Activated CD4-positive, alpha-beta T cell treated with anti-CD3 and anti-CD28 coated beads for 24 hours (primary cell): ENCODE data around the gene DIDO1.
"Not testable (repeated sequence)": the region's sequence is repeated elsewhere in the genome, so short reads cannot be mapped to it uniquely, and the experiment has no call there.

Source experiments
- DNase-seq, 2 donors: peaks; one replicate each; pipeline ENCODE4 v3.0.0-alpha.2; 2020; ENCODE audit warnings: low read depth in 2 of 2

DIDO1 gene

GRCh38 chr20:62856931-62857619, 69.2 kb downstream of the DIDO1 start:
- DNase-seq, result no peak

GRCh38 chr20:62855120-62855519, 71.2 kb downstream of the DIDO1 start:
- DNase-seq, result no peak

- no peak for DNase-seq
These were observed 72.2 kb downstream of the DIDO1 start for GRCh38 chr20:62854121-62854520.

- not testable (repeated sequence) for DNase-seq
These were observed 73.0 kb downstream of the DIDO1 start for GRCh38 chr20:62853304-62853703.

GRCh38 chr20:62852841-62853240, 73.5 kb downstream of the DIDO1 start:
- no peak for DNase-seq

GRCh38 chr20:62852196-62852595, 74.1 kb downstream of the DIDO1 start:
- DNase-seq, result no peak

- DNase-seq, result no peak
These were observed 75.9 kb downstream of the DIDO1 start for GRCh38 chr20:62850333-62850974.

- no peak for DNase-seq
These were observed 76.9 kb downstream of the DIDO1 start for GRCh38 chr20:62849431-62849830.

GRCh38 chr20:62848917-62849316, 77.4 kb downstream of the DIDO1 start:
- DNase-seq, result not testable (repeated sequence)

GRCh38 chr20:62846166-62846890, 80.0 kb downstream of the DIDO1 start:
- DNase-seq, result no peak

- no peak for DNase-seq
These were observed 80.7 kb downstream of the DIDO1 start for GRCh38 chr20:62845416-62846160.

- no peak for DNase-seq
These were observed 82.1 kb downstream of the DIDO1 start for GRCh38 chr20:62844182-62844581.

- no peak for DNase-seq
These were observed 82.6 kb downstream of the DIDO1 start for GRCh38 chr20:62843656-62844055.

GRCh38 chr20:62841705-62842212, 84.5 kb downstream of the DIDO1 start:
- no peak for DNase-seq

GRCh38 chr20:62840244-62841197, 85.8 kb downstream of the DIDO1 start:
- no peak for DNase-seq

- no peak for DNase-seq
These were observed 86.5 kb downstream of the DIDO1 start for GRCh38 chr20:62839816-62840215.

GRCh38 chr20:62839261-62839660, 87.0 kb downstream of the DIDO1 start:
- no peak for DNase-seq

GRCh38 chr20:62838128-62838891, 88.0 kb downstream of the DIDO1 start:
- no peak for DNase-seq

GRCh38 chr20:62837790-62838127, 88.5 kb downstream of the DIDO1 start:
- DNase-seq, result no peak

- no peak for DNase-seq
These were observed 89.3 kb downstream of the DIDO1 start for GRCh38 chr20:62836967-62837490.
